Melanocyte of skin (primary cell): ENCODE results near the gene KLF14. TPM values are rescaled to one million over a fixed set of nuclear protein-coding genes. Genes with fewer than 3 reads are reported as not detected.

Experiments
- total RNA-seq, 2 donors: library from RNA; depleted of rRNA; stranded (reverse); fragments of >200 nt; gene quantifications; 2 replicates each; pipeline ENCODE4 v1.2.3, GENCODE V29; 2012

Gene KLF14
- total RNA-seq, result under 1 TPM in 1 of 2 donors, not detected in 1; under 0.01 TPM

GRCh38 chr7:130733931-130734814 lies at the start of gene KLF14:
KLF14 (minus strand) TSS chr7:130734207; CDS start chr7:130734033, 174 bp downstream.

Other genes with a start within 250 kb of the KLF14 start
- 1 to 10 TPM; 1.3 to 1.7 TPM for gene MEST, start 242.1 kb downstream of the KLF14 start, total RNA-seq
- gene COPG2, start 65.5 kb downstream of the KLF14 start, total RNA-seq, result 10 to 100 TPM; 32.3 to 44.7 TPM
- gene TSGA13, start 47.7 kb downstream of the KLF14 start, total RNA-seq, result not detected